Natural killer cell (primary cell): ENCODE data around the gene DYSF. TPM values are rescaled to one million over a fixed set of nuclear protein-coding genes. Genes with fewer than 3 reads are reported as not detected.

Experiments used
- ATAC-seq, 3 donors: fragments of 150-1000 bp in 2 of 3; fragments of 200-7000 bp in 1 of 3; cut with Tn5 transposase; 1 replicate in 1 of 3; 2 replicates in 2 of 3; pipeline ENCODE4 v1.10.0; 2021; ENCODE audit warnings: mild to moderate bottlenecking in 2 of 3, moderate library complexity in 2 of 3
- DNase-seq, 2 donors: peaks; one replicate each; pipeline versions ENCODE4 v3.0.0 to v3.0.0-alpha.2; 2013 to 2021; ENCODE audit warnings: mixed read lengths in 1 of 2
- H3K27ac ChIP-seq: one replicate; pipeline ENCODE4 v1.5.1; 2013; ENCODE audit warnings: mild to moderate bottlenecking, low read length
- H3K27me3 ChIP-seq: one replicate; pipeline ENCODE4 v1.6.1; 2013; ENCODE audit warnings: low read length; ENCODE audit not compliant: control insufficient read depth, insufficient read depth
- H3K36me3 ChIP-seq: one replicate; pipeline ENCODE4 v1.6.1; 2013; ENCODE audit warnings: low read length; ENCODE audit not compliant: control insufficient read depth, insufficient read depth
- H3K4me1 ChIP-seq: one replicate; pipeline ENCODE4 v1.6.1; 2013; ENCODE audit warnings: low read length; ENCODE audit not compliant: control insufficient read depth, insufficient read depth
- H3K4me3 ChIP-seq: one replicate; pipeline ENCODE4 v1.5.1; 2013; ENCODE audit warnings: low read length
- H3K9me3 ChIP-seq: one replicate; pipeline ENCODE4 v1.6.1; 2013; ENCODE audit warnings: low read length; ENCODE audit not compliant: control insufficient read depth, insufficient read depth
- H3K27ac Mint-ChIP-seq, 2 donors: one replicate each; pipeline ENCODE4 v1.8.0; 2022; ENCODE audit warnings: mild to moderate bottlenecking in 2 of 2, mixed read lengths in 2 of 2, moderate library complexity in 1 of 2
- H3K27me3 Mint-ChIP-seq, 2 donors: one replicate each; pipeline ENCODE4 v1.8.0; 2022; ENCODE audit warnings: low read depth in 2 of 2, mixed read lengths in 2 of 2
- H3K36me3 Mint-ChIP-seq: one replicate; pipeline ENCODE4 v1.8.0; 2022; ENCODE audit warnings: mixed read lengths
- H3K4me1 Mint-ChIP-seq, 2 donors: one replicate each; pipeline ENCODE4 v1.8.0; 2022; ENCODE audit warnings: mixed read lengths in 2 of 2
- H3K4me3 Mint-ChIP-seq: one replicate; pipeline ENCODE4 v1.8.0; 2022; ENCODE audit warnings: mild to moderate bottlenecking, moderate library complexity, mixed read lengths
- H3K9me3 Mint-ChIP-seq, 2 donors: one replicate each; pipeline ENCODE4 v1.8.0; 2022; ENCODE audit warnings: mixed read lengths in 2 of 2
- WGBS: methylation state at CpG from one replicate; pipeline ENCODE4 v1.1.7; 2013; ENCODE audit warnings: missing lambda C conversion rate; ENCODE audit not compliant: insufficient coverage; 5-methylcytosine and 5-hydroxymethylcytosine counted together
- intact Hi-C: fragments of 100-400 bp; cut with micrococcal nuclease; formaldehyde crosslinking; loops from one replicate; pipeline ENCODE4 v1.14.2; 2022
- total RNA-seq, 4 donors: library from RNA; stranded (reverse); fragments of 120-200 nt in 1 of 4; gene quantifications; one replicate each; pipeline versions ENCODE4 v1.2.3 to v1.2.4, GENCODE V29; 2013 to 2022
- TF ChIP-seq, protein P1 (sequence below): fragments of 200-600 bp; IDR thresholded peaks from one replicate; pipeline ENCODE4 v1.8.0; 2022; ENCODE audit warnings: antibody characterized with exemption

DYSF gene
- total RNA-seq, 3 donors from 2014 or later (not counting 1 experiment from before 2014, with no cell fraction given): 11.4 to 19.5 (median 12.4) TPM

DNA sequence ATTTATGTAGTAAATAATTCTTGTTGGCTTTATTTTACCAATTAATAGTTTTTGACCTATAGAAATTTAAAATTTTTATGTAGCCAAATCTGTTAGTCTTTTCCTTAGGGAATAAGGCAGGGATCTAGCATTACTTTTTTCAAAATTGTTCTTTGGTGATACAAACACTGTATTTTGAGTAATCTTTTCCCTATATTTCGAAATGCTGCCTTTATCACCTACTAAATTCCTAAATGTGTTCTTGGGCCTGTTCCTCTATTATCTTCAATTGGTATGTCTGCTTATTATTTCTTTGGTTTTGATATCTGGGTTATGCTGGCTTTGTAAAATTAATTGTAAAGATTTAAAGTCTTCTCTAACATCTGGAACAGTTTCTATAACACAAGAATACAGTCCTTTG lies 87.5 kb downstream of the DYSF start:
- H3K36me3 Mint-ChIP-seq: no peaks in the 10 kb centered on the region
- intact Hi-C loops: no loop called here
- H3K36me3 ChIP-seq: no peaks in the 10 kb centered on the region
- no peak overlapping the region for H3K27ac Mint-ChIP-seq
- ATAC-seq (no peak), DNase-seq (no peak)
- no peak overlapping the region for H3K4me3 ChIP-seq
- H3K4me1 Mint-ChIP-seq: peaks cover 24 to 25% of the 10 kb centered on the region in 2 donors
- no peaks in the 10 kb centered on the region for H3K9me3 Mint-ChIP-seq
- peaks cover 14% of the 10 kb centered on the region for H3K4me1 ChIP-seq
- peaks cover 8 to 12% of the 10 kb centered on the region in 2 donors for H3K27me3 Mint-ChIP-seq
- no peak overlapping the region for H3K27ac ChIP-seq
- H3K4me3 Mint-ChIP-seq: no peak overlapping the region
- H3K27me3 ChIP-seq: no peaks in the 10 kb centered on the region
- WGBS: no CpG with 5 or more reads among the region's 1 CpG
- H3K9me3 ChIP-seq: no peaks in the 10 kb centered on the region
- TF ChIP-seq, protein P1, sequence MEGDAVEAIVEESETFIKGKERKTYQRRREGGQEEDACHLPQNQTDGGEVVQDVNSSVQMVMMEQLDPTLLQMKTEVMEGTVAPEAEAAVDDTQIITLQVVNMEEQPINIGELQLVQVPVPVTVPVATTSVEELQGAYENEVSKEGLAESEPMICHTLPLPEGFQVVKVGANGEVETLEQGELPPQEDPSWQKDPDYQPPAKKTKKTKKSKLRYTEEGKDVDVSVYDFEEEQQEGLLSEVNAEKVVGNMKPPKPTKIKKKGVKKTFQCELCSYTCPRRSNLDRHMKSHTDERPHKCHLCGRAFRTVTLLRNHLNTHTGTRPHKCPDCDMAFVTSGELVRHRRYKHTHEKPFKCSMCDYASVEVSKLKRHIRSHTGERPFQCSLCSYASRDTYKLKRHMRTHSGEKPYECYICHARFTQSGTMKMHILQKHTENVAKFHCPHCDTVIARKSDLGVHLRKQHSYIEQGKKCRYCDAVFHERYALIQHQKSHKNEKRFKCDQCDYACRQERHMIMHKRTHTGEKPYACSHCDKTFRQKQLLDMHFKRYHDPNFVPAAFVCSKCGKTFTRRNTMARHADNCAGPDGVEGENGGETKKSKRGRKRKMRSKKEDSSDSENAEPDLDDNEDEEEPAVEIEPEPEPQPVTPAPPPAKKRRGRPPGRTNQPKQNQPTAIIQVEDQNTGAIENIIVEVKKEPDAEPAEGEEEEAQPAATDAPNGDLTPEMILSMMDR: no peak

DNA sequence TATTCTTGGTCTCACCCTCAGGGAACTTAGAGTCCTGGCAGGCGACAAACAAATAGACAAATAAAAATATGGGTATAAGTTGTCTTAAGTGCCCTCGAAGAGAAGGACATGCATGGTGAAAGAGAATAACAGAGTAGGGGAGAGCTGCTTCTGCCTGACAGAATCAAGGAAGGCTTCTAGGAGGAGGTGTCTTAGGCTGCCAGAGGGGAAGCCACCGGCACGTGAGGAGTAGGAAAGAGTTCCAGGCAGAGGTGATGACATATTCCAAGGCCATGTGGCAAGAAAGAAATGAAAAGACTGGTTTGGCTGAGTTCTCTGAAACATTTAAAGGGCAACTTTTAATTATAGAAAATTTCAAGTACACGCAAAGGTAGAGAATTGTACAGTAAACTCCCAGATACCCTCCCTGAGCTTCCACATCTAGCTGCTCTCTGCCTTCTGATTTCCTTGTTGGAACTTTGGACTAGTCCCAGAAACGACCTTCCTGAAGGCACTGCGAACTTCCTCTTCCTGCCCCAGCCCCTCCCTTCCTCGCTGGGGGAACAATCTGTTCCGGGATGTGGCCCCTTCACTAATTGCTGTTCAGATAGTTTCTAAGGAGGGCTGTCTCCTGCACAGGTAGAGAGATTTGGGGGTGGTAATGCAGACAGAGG lies 91.7 kb downstream of the DYSF start:
- Mint-ChIP-seq H3K27ac (peak overlapping the region in 1 of 2 donors; percentile 63), H3K36me3 (no peaks in the 10 kb centered on the region), H3K9me3 (no peaks in the 10 kb centered on the region), H3K27me3 (peaks cover 8 to 18% of the 10 kb centered on the region in 2 donors), H3K4me1 (peaks cover 14% of the 10 kb centered on the region in 2 donors), H3K4me3 (peak overlapping the region; percentile 57)
- Histone ChIP-seq H3K36me3 (no peaks in the 10 kb centered on the region), H3K27ac (no peak overlapping the region), H3K9me3 (no peaks in the 10 kb centered on the region), H3K4me3 (no peak overlapping the region), H3K4me1 (peaks cover 11% of the 10 kb centered on the region), H3K27me3 (no peaks in the 10 kb centered on the region)
- DNase-seq (no peak), ATAC-seq (peak in 1 of 3 donors; percentile 14)
- TF ChIP-seq, protein P1: no peak
- intact Hi-C loops: loop anchor here (5.0 kb wide), 4 partner anchors 257 to 1317 kb away; no protein-coding TSS in a partner anchor
- 48% methylated on average over 9 of the region's 9 CpGs for WGBS

DNA sequence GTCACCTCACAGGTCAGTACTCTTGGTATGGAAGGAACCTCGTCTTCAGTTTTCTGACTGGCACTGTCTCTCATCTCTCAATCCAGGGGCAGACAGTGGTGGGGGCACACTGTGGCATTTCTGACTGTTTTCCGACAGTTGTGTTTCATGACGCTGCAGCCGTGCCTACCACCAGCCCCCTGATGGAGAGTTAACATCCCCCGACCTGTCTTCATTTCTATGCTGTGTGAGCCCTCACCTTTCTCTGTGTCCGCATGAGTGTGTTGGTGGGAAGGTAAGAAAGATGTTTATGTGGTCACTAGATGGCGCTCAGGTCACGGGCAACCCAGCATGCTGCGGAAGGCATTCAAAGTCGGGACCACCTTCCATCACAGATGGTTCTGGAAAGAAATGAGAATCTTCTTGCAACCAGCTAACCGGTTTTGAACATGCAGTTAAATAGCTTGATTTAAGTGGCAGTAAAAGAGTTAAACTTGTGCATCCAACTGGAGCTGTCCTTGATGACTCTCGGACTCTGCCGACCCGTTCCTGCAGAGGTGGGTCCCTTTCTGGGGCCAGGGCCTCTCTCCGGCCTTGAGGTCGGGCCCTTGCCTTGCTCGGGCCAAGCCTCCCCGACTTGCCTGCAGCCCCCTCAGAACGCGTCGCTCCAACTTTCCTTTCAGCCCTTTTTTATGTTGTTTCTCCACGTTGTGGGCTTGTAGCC lies 92.4 kb downstream of the DYSF start:
- Mint-ChIP-seq H3K27ac (peak overlapping the region in 1 of 2 donors; percentile 63), H3K4me3 (peak overlapping the region; percentile 32), H3K27me3 (peaks cover 8 to 18% of the 10 kb centered on the region in 2 donors), H3K4me1 (peaks cover 14% of the 10 kb centered on the region in 2 donors), H3K36me3 (no peaks in the 10 kb centered on the region), H3K9me3 (no peaks in the 10 kb centered on the region)
- Histone ChIP-seq H3K36me3 (no peaks in the 10 kb centered on the region), H3K27me3 (no peaks in the 10 kb centered on the region), H3K4me1 (peaks cover 11% of the 10 kb centered on the region), H3K9me3 (no peaks in the 10 kb centered on the region), H3K4me3 (no peak overlapping the region), H3K27ac (no peak overlapping the region)
- WGBS: 44% methylated on average over 21 of the region's 22 CpGs
- TF ChIP-seq, protein P1: peak; percentile 63
- DNase-seq (peak in 1 of 2 donors; percentile 74), ATAC-seq (peak; percentile 52 to 83 (median 64))
- intact Hi-C loops: loop anchor here (5.0 kb wide), 4 partner anchors 257 to 1317 kb away; no protein-coding TSS in a partner anchor
